ENCODE data around the gene UBA3.

The UBA3 gene

DNA sequence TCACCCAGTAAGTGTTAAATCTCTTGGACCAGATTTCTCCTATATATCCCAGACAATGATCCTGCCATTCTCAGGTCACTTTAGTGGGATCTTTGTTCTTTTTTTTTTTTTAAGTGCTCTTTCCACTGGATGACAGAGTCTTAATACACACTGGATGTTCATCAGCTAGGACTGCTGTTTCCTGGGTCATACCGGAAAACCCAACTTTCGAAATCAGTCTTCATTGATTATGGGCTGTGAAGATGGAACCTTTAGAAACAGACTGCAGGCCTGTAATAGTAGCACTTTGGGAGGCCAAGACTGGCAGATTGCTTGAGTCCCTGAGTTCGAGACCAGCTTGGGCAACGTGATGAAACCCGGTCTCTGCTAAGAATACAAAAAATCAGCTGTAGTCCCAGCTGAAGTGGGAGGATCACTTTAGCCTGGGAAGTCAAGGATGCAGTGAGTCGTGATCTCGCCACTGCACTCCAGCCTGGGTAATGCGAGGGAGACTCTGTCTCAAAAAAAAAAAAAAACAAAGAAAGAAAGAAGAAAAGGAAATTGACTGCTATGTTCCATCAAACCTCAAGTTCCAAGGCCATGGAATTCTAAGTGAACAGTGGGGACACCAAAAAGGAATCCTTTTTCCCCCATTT, 69.0 kb downstream of the UBA3 start:
- DNase-seq, result no peak

DNA sequence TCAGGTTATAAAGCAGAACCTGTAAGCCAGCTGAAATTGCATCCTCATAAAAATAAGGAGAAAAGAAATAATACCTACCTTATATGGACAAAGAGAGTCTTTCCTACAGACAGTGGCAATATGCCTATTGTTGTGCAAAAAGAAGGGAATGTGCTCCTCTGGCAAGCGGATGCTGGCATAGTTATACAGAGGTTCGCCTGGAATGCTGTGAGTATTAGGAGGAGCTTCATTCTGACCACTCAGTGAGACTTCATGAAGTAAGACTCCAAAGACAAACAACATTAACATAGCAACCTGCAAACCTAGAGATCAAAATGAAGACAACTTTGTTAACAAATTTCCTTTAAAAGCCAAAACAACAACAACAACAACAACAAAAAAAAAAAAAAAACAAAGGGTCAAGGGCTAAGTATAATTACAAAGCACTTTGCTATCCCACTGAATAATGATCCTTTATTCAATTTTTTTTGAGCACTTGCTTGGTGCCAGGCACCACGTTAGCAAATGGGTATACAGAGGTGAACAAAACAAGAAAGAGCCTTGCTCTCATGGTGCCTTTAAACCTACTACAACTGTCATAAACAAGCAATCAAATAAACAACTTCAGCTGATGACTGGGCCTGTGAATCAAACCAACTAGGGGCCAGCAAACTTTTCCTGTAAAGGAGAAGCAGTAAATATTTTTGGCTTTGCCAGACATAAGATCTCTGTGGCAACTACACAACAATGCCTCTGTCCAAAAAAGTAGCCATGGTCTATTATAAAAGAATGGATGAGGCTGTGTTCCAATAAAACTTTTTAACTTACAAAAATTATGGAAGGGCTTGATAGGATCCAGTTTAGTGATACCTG, 70.4 kb downstream of the UBA3 start:
- no peak for DNase-seq

DNA sequence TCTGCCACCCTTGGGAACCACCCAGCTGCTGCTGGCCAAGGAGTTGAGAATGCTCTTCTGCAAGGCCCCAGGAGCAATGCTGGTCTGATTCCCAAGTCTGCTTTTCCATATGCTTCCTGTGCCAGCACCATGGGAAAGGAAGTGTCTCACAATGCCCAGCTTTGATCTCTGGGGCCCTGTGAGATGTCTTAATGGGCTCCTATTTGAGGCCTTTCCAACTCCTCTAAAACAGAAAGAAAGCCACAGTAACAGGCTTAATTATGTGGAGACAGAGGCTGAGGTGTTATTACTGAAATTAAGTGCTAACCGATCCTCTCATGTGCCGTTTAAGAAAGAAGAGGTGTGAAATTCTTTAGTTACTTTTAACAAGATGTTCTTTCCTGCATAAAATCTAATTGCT, 71.2 kb downstream of the UBA3 start:
- no peak for DNase-seq

DNA sequence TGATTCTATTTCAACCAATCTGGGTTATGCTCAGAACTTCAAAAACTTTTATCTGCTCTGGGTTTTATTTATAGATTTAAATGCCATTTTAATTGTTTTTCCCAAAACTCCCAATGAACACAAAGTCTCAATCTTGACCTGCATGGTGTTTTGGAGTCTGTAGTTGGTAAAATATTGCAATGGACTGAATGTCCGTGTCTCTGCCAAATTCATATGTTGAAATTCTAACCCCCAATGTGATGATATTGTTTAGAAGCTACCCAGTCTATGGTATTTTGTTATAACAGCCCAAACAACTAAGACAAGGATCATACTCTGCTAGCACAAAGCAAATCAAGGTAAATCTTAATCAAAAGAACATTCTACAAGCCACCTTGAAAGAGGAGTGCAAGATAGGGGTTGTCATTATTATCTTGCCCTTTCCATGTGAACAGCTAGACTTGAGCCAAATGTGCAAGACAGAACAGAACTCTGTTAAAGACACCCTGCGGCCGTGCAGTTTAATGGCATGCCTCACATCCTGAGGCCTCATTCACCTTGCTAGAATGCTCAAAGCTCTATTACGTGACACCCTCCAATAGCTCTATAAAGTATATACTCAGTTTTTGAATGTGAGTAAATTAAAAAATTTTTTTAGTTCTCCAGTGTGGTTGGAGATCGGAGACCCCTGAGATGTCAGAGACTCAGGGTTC, 74.2 kb downstream of the UBA3 start:
- no peak for DNase-seq

DNA sequence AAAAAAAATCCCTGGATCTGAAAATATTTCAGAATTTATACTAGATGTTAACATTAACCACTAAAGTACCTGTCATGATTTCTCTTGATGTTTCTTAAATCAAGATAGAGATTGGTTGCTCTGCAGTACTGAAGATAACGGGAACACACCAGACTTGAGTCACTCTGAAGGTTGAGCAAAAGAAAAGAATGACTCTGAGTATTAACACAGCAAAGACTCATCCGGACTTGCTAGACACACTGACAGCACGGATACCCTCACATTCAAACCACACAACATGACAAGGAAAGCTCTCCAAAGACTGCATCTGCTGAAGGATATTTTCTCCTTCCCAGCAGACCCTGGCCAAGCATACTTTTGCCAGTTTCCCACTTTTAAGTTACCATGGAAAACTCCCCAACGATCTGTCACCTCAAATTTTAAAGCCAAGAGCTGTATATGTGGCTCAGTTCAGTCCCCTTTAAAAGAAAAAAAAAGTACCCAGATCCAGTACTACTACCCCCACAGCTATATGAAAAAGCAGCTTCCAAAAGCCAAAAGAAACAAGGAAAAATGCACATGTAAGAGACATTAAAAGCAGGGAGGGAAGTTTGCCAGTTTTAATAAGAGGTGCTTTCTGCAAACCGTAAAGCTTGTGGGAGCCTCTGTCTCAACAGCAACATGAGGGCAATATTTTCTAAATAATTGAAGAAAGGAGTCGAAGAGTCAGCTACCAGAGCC, 74.9 kb downstream of the UBA3 start:
- no peak for DNase-seq

Data from RPMI8226 (cell line).